ENCODE results near the gene CNTN4.

CNTN4 gene

GRCh38 chr3:2441558-2441957 is 342.9 kb downstream of the CNTN4 start:
- Histone ChIP-seq H2AFZ (ENCODE audit: low read depth) (no peak overlapping the region), H3K79me2 (ENCODE audit: insufficient read depth, low read depth) (no peaks in the 10 kb centered on the region), H3K36me3 (ENCODE audit: insufficient read depth) (no peaks in the 10 kb centered on the region), H3K27me3 (ENCODE audit: insufficient read depth, low read depth) (no peaks in the 10 kb centered on the region), H3K27ac (no peak overlapping the region), H3K4me3 (IDR thresholded peaks at IDR 0.05; ENCODE audit: insufficient read depth, low read depth, low read length) (no peak overlapping the region), H3K9ac (no peak overlapping the region), H4K20me1 (ENCODE audit: insufficient read depth) (no peaks in the 10 kb centered on the region), H3K4me2 (no peak overlapping the region), H3K4me1 (ENCODE audit: low read depth, poor library complexity, severe bottlenecking) (no peaks in the 10 kb centered on the region)
- TF ChIP-seq CTCF (conservative IDR thresholded peaks at IDR 0.05; ENCODE audit: low read depth, low read length): no peak

DNA sequence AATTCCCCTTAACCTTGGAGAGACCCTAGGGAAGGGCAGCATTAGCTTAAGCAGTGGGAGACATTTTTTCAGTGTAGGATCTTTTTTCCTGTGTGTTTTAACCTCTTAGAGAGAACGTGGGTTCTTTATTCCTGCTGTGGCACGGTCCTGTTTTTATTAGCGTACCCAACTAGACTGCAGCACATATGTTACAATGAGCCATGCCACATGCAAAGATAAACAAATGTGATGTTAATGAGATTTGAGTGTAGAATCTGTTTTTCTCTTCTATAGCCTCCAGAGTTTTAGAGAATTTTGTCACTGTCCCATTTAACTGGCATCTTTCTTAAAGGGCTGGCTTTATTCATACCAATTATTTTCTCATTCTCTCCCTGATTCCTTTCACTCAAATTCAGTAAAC is 347.5 kb downstream of the CNTN4 start:
- Histone ChIP-seq H3K27me3 (ENCODE audit: insufficient read depth, low read depth) (no peaks in the 10 kb centered on the region), H3K36me3 (ENCODE audit: insufficient read depth) (no peaks in the 10 kb centered on the region), H3K27ac (no peak overlapping the region), H2AFZ (ENCODE audit: low read depth) (no peak overlapping the region), H4K20me1 (ENCODE audit: insufficient read depth) (no peaks in the 10 kb centered on the region), H3K4me1 (ENCODE audit: low read depth, poor library complexity, severe bottlenecking) (no peaks in the 10 kb centered on the region), H3K4me3 (IDR thresholded peaks at IDR 0.05; ENCODE audit: insufficient read depth, low read depth, low read length) (no peak overlapping the region), H3K9ac (no peak overlapping the region), H3K4me2 (no peak overlapping the region), H3K79me2 (ENCODE audit: insufficient read depth, low read depth) (no peaks in the 10 kb centered on the region)
- no peak for TF ChIP-seq CTCF (conservative IDR thresholded peaks at IDR 0.05; ENCODE audit: low read depth, low read length)

- Histone ChIP-seq H3K4me3 (IDR thresholded peaks at IDR 0.05; ENCODE audit: insufficient read depth, low read depth, low read length) (no peak overlapping the region), H3K9ac (no peak overlapping the region), H3K27me3 (ENCODE audit: insufficient read depth, low read depth) (no peaks in the 10 kb centered on the region), H3K36me3 (ENCODE audit: insufficient read depth) (no peaks in the 10 kb centered on the region), H3K4me2 (no peak overlapping the region), H3K27ac (no peak overlapping the region), H3K4me1 (ENCODE audit: low read depth, poor library complexity, severe bottlenecking) (no peaks in the 10 kb centered on the region), H4K20me1 (ENCODE audit: insufficient read depth) (no peaks in the 10 kb centered on the region), H2AFZ (ENCODE audit: low read depth) (no peak overlapping the region), H3K79me2 (ENCODE audit: insufficient read depth, low read depth) (no peaks in the 10 kb centered on the region)
- TF ChIP-seq CTCF (conservative IDR thresholded peaks at IDR 0.05; ENCODE audit: low read depth, low read length): no peak
These were observed 353.6 kb downstream of the CNTN4 start for GRCh38 chr3:2452249-2452648.

GRCh38 chr3:2454865-2455264 is 356.2 kb downstream of the CNTN4 start:
- no peak overlapping the region for H3K4me2 ChIP-seq
- H3K27me3 ChIP-seq (ENCODE audit: insufficient read depth, low read depth): no peaks in the 10 kb centered on the region
- no peaks in the 10 kb centered on the region for H4K20me1 ChIP-seq (ENCODE audit: insufficient read depth)
- H3K27ac ChIP-seq: no peak overlapping the region
- H3K79me2 ChIP-seq (ENCODE audit: insufficient read depth, low read depth): no peaks in the 10 kb centered on the region
- H3K9ac ChIP-seq: no peak overlapping the region
- no peak overlapping the region for H2AFZ ChIP-seq (ENCODE audit: low read depth)
- no peaks in the 10 kb centered on the region for H3K4me1 ChIP-seq (ENCODE audit: low read depth, poor library complexity, severe bottlenecking)
- no peaks in the 10 kb centered on the region for H3K36me3 ChIP-seq (ENCODE audit: insufficient read depth)
- TF ChIP-seq CTCF (conservative IDR thresholded peaks at IDR 0.05; ENCODE audit: low read depth, low read length): no peak
- H3K4me3 ChIP-seq (IDR thresholded peaks at IDR 0.05; ENCODE audit: insufficient read depth, low read depth, low read length): no peak overlapping the region

DNA sequence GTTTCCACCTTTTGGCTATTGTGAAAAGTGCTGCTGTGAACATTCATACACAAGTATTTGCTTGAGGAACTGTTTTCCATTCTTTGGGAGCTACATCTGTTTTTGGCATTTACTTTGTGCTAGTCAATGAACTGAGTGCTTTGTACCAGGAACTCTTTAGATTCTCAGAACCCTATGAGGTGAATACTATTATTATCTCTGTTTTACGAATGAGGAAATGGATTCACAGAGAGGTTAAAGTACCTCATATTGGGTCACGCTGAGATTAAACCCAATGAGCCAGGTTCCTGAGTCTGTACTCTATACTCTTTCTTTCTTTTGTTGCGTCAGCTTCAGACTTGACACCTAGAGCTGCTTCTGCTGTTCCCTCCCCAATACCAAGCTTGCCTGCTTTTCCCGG is 358.1 kb downstream of the CNTN4 start:
- Histone ChIP-seq H3K27me3 (ENCODE audit: insufficient read depth, low read depth) (no peaks in the 10 kb centered on the region), H3K9ac (no peak overlapping the region), H3K4me2 (no peak overlapping the region), H3K36me3 (ENCODE audit: insufficient read depth) (no peaks in the 10 kb centered on the region), H3K79me2 (ENCODE audit: insufficient read depth, low read depth) (no peaks in the 10 kb centered on the region), H3K4me3 (IDR thresholded peaks at IDR 0.05; ENCODE audit: insufficient read depth, low read depth, low read length) (no peak overlapping the region), H3K4me1 (ENCODE audit: low read depth, poor library complexity, severe bottlenecking) (no peaks in the 10 kb centered on the region), H4K20me1 (ENCODE audit: insufficient read depth) (no peaks in the 10 kb centered on the region), H2AFZ (ENCODE audit: low read depth) (no peak overlapping the region), H3K27ac (no peak overlapping the region)
- TF ChIP-seq CTCF (conservative IDR thresholded peaks at IDR 0.05; ENCODE audit: low read depth, low read length): no peak

Measured in KMS-11 (cell line).